PFSK-1 (cell line): Measurements from ENCODE around the gene RFX2.

Source experiments
- FOXP2 ChIP-seq: optimal IDR thresholded peaks from 2 replicates; pipeline ENCODE3; 2011; ENCODE audit warnings: borderline replicate concordance, control low read depth, inconsistent platforms; ENCODE audit not compliant: insufficient read depth; ENCODE audit errors: extremely low read length, extremely low read depth
- POLR2AphosphoS5 ChIP-seq: IDR thresholded peaks from 2 replicates; pipeline ENCODE4 v1.6.1; 2012; ENCODE audit warnings: low read depth, mild to moderate bottlenecking, control low read depth, low read length, moderate library complexity
- REST ChIP-seq, 2 experiments: IDR thresholded peaks; 2 replicates each; pipeline versions ENCODE4 v1.6.1 to v1.8.0; 2011 to 2012; ENCODE audit warnings: low read depth in 2 of 2, low read length in 2 of 2, control low read depth in 1 of 2, inconsistent platforms in 1 of 2, mild to moderate bottlenecking in 1 of 2, moderate library complexity in 1 of 2; ENCODE audit not compliant: insufficient read depth in 1 of 2
- SIN3A ChIP-seq: IDR thresholded peaks from 2 replicates; pipeline ENCODE4 v1.6.1; 2012; ENCODE audit warnings: mild to moderate bottlenecking, low read length, moderate library complexity, borderline replicate concordance; ENCODE audit not compliant: insufficient read depth
- TAF1 ChIP-seq: IDR thresholded peaks from 2 replicates; pipeline ENCODE4 v1.6.1; 2012; ENCODE audit warnings: low read length, control low read depth, borderline replicate concordance; ENCODE audit not compliant: insufficient read depth

Gene RFX2

GRCh38 chr19:6138066-6138465 lies 27.8 kb upstream of the RFX2 start:
- TF ChIP-seq FOXP2 (no peak), POLR2AphosphoS5 (no peak)

- TF ChIP-seq POLR2AphosphoS5 (no peak), SIN3A (no peak), FOXP2 (no peak), TAF1 (no peak), REST (IDR thresholded peaks at IDR 0.05; ENCODE audit: insufficient read depth in 1 of 2, low read depth in 2 of 2, low read length in 2 of 2) (no peak)
Measured at GRCh38 chr19:6133231-6133630, 22.9 kb upstream of the RFX2 start.

GRCh38 chr19:6132482-6132881 lies 22.2 kb upstream of the RFX2 start:
- no peak for TF ChIP-seq FOXP2

- no peak for TF ChIP-seq REST (IDR thresholded peaks at IDR 0.05; ENCODE audit: insufficient read depth in 1 of 2, low read depth in 2 of 2, low read length in 2 of 2)
- TF ChIP-seq FOXP2: no peak
- no peak for TF ChIP-seq POLR2AphosphoS5
- TF ChIP-seq SIN3A: no peak
- no peak for TF ChIP-seq TAF1
Measured at GRCh38 chr19:6127716-6128335, 17.5 kb upstream of the RFX2 start.

GRCh38 chr19:6126335-6126974 lies 16.2 kb upstream of the RFX2 start:
- TF ChIP-seq REST (IDR thresholded peaks at IDR 0.05; ENCODE audit: insufficient read depth in 1 of 2, low read depth in 2 of 2, low read length in 2 of 2) (no peak), POLR2AphosphoS5 (no peak), SIN3A (no peak), TAF1 (no peak), FOXP2 (no peak)

GRCh38 chr19:6125571-6125989 lies 15.3 kb upstream of the RFX2 start:
- TF ChIP-seq REST (IDR thresholded peaks at IDR 0.05; ENCODE audit: insufficient read depth in 1 of 2, low read depth in 2 of 2, low read length in 2 of 2): no peak
- TF ChIP-seq POLR2AphosphoS5: no peak
- TF ChIP-seq TAF1: no peak
- TF ChIP-seq FOXP2: no peak
- no peak for TF ChIP-seq SIN3A
